ENCODE results near the gene CYRIA.

CYRIA gene

GRCh38 chr2:16629770-16630169 lies 35.9 kb downstream of the CYRIA start:
- DNase-seq (ENCODE audit: low read depth): no peak

- DNase-seq (ENCODE audit: low read depth): no peak
Measured at GRCh38 chr2:16629044-16629443, 36.6 kb downstream of the CYRIA start.

GRCh38 chr2:16628314-16628713 lies 37.3 kb downstream of the CYRIA start:
- DNase-seq (ENCODE audit: low read depth): no peak

- no peak for DNase-seq (ENCODE audit: low read depth)
Measured at GRCh38 chr2:16626997-16627605, 38.5 kb downstream of the CYRIA start.

- DNase-seq (ENCODE audit: low read depth): no peak
Measured at GRCh38 chr2:16626497-16626896, 39.1 kb downstream of the CYRIA start.

- no peak for DNase-seq (ENCODE audit: low read depth)
Measured at GRCh38 chr2:16625759-16626158, 39.9 kb downstream of the CYRIA start.

- no peak for DNase-seq (ENCODE audit: low read depth)
Measured at GRCh38 chr2:16625201-16625729, 40.4 kb downstream of the CYRIA start.

GRCh38 chr2:16624436-16624780 lies 41.2 kb downstream of the CYRIA start:
- DNase-seq (ENCODE audit: low read depth): no peak

GRCh38 chr2:16623564-16624435 lies 41.8 kb downstream of the CYRIA start:
- DNase-seq (ENCODE audit: low read depth): no peak

GRCh38 chr2:16623031-16623430 lies 42.6 kb downstream of the CYRIA start:
- DNase-seq (ENCODE audit: low read depth): no peak

- no peak for DNase-seq (ENCODE audit: low read depth)
Measured at GRCh38 chr2:16622399-16622968, 43.1 kb downstream of the CYRIA start.

- no peak for DNase-seq (ENCODE audit: low read depth)
Measured at GRCh38 chr2:16621316-16621715, 44.3 kb downstream of the CYRIA start.

- DNase-seq (ENCODE audit: low read depth): no peak
Measured at GRCh38 chr2:16620590-16620989, 45.0 kb downstream of the CYRIA start.

- DNase-seq (ENCODE audit: low read depth): no peak
Measured at GRCh38 chr2:16619576-16620245, 45.9 kb downstream of the CYRIA start.

GRCh38 chr2:16617282-16618266 lies 48.1 kb downstream of the CYRIA start:
- no peak for DNase-seq (ENCODE audit: low read depth)
